IPS DF 19.7 (cell line): ENCODE measurements around the gene FARP1.

Source experiments
- DNase-seq: peaks from one replicate; pipeline ENCODE4 v3.0.0-alpha.2; 2013; ENCODE audit warnings: low read depth, low spot score

Gene FARP1

GRCh38 chr13:98479496-98480003 lies 336.7 kb downstream of the FARP1 start:
- DNase-seq, result no peak

- DNase-seq, result no peak
These were observed 338.3 kb downstream of the FARP1 start for GRCh38 chr13:98480915-98481877.

GRCh38 chr13:98482476-98483444 lies 339.9 kb downstream of the FARP1 start:
- DNase-seq, result no peak

- no peak for DNase-seq
These were observed 340.9 kb downstream of the FARP1 start for GRCh38 chr13:98483601-98484288.

GRCh38 chr13:98484289-98485219 lies 341.7 kb downstream of the FARP1 start:
- DNase-seq, result peak; percentile 83

- no peak for DNase-seq
These were observed 342.7 kb downstream of the FARP1 start for GRCh38 chr13:98485561-98485960.

- DNase-seq, result no peak
These were observed 343.5 kb downstream of the FARP1 start for GRCh38 chr13:98486412-98486811.

GRCh38 chr13:98487016-98487415 lies 344.1 kb downstream of the FARP1 start:
- no peak for DNase-seq

- no peak for DNase-seq
These were observed 344.6 kb downstream of the FARP1 start for GRCh38 chr13:98487522-98487921.

- no peak for DNase-seq
These were observed 345.8 kb downstream of the FARP1 start for GRCh38 chr13:98488736-98489135.

- DNase-seq, result no peak
These were observed 346.7 kb downstream of the FARP1 start for GRCh38 chr13:98489446-98490194.

- DNase-seq, result no peak
These were observed 347.4 kb downstream of the FARP1 start for GRCh38 chr13:98490195-98490836.

GRCh38 chr13:98490866-98491265 lies 348.0 kb downstream of the FARP1 start:
- DNase-seq, result no peak

- no peak for DNase-seq
These were observed 349.6 kb downstream of the FARP1 start for GRCh38 chr13:98492335-98493041.

GRCh38 chr13:98493042-98493712 lies 350.3 kb downstream of the FARP1 start:
- DNase-seq, result no peak

GRCh38 chr13:98494769-98495168 lies 351.9 kb downstream of the FARP1 start:
- DNase-seq, result no peak

- DNase-seq, result no peak
These were observed 353.0 kb downstream of the FARP1 start for GRCh38 chr13:98495627-98496478.
